Brain microvascular endothelial cell (primary cell): ENCODE results near the gene ARID5B.

ENCODE experiments used
- DNase-seq: peaks from one replicate; pipeline ENCODE4 v3.0.0-alpha.2; 2020
- H3K27ac ChIP-seq: fragments of 250-450 bp; sonication (Bioruptor Pico); 2 replicates; pipeline ENCODE4 v1.5.1; 2020; ENCODE audit warnings: mild to moderate bottlenecking, moderate library complexity
- H3K27me3 ChIP-seq: fragments of 250-450 bp; sonication (Bioruptor Pico); replicated peaks from 2 replicates; pipeline ENCODE4 v1.5.1; 2020; ENCODE audit warnings: mild to moderate bottlenecking
- H3K36me3 ChIP-seq: fragments of 250-450 bp; sonication (Bioruptor Pico); replicated peaks from 2 replicates; pipeline ENCODE4 v1.5.1; 2020; ENCODE audit warnings: mild to moderate bottlenecking
- H3K4me3 ChIP-seq: 2 replicates; pipeline ENCODE4 v1.5.1; 2011; ENCODE audit warnings: low read depth, mild to moderate bottlenecking, control low read depth, low read length, moderate library complexity
- CTCF ChIP-seq: IDR thresholded peaks from 2 replicates; pipeline ENCODE4 v1.5.1; 2011; ENCODE audit warnings: low read depth, mild to moderate bottlenecking, moderate library complexity, low read length, control low read depth, inconsistent platforms; ENCODE audit errors: missing control alignments
- in situ Hi-C: cut with HindIII; loops from 2 replicates; pipeline ENCODE4 v1.10.0; 2017; ENCODE audit warnings: low sequenced_read_pairs, low pct_ligation_motif_present

ARID5B gene

DNA sequence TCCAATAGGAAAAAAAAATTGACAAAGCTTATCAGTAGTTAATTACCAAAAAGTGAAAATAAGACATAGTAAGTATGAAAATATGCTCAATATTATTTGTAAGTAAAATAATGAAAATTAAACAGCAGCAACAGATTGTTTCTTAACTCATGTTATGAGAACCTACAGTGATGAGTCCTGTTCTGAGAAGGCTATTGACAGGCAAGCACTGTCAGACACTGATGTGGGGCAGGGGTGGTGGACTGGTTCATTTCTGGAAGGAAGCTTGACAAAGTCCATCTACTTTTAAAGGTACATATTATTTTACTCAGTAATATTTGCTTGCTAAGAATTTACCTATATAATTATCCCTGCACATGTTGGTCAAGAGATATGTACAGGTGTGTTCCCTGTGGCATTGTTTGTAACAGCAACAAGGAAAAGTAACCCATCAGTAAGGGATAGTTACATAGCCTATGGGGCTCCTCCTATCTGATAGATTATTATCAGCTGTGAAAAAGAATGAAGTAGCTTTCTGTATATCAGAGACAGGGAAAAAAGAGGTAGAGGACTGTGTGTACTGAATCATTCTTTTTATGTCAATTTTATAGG is 205.5 kb downstream of the ARID5B start:
- H3K27ac ChIP-seq = no peak overlapping the region
- no peaks in the 10 kb centered on the region for H3K27me3 ChIP-seq
- no peak for DNase-seq
- no peaks in the 10 kb centered on the region for H3K36me3 ChIP-seq
- no peak for TF ChIP-seq CTCF
- in situ Hi-C loops = no loop called here
- H3K4me3 ChIP-seq = no peak overlapping the region

- no peak for TF ChIP-seq CTCF
- H3K27me3 ChIP-seq = no peaks in the 10 kb centered on the region
- H3K4me3 ChIP-seq = no peak overlapping the region
- no peak overlapping the region for H3K27ac ChIP-seq
- no peaks in the 10 kb centered on the region for H3K36me3 ChIP-seq
- in situ Hi-C loops = no loop called here
- DNase-seq = no peak
Observed at GRCh38 chr10:62108759-62109586, 207.5 kb downstream of the ARID5B start.

GRCh38 chr10:62109587-62110293 is 208.2 kb downstream of the ARID5B start:
- TF ChIP-seq CTCF = no peak
- H3K27me3 ChIP-seq = no peaks in the 10 kb centered on the region
- no peak overlapping the region for H3K27ac ChIP-seq
- H3K4me3 ChIP-seq = no peak overlapping the region
- no peaks in the 10 kb centered on the region for H3K36me3 ChIP-seq
- DNase-seq = no peak
- in situ Hi-C loops = no loop called here

GRCh38 chr10:62112300-62112699 is 210.8 kb downstream of the ARID5B start:
- H3K36me3 ChIP-seq = no peaks in the 10 kb centered on the region
- no peak overlapping the region for H3K4me3 ChIP-seq
- no peak overlapping the region for H3K27ac ChIP-seq
- DNase-seq = no peak
- no peak for TF ChIP-seq CTCF
- no peaks in the 10 kb centered on the region for H3K27me3 ChIP-seq
- in situ Hi-C loops = no loop called here

GRCh38 chr10:62112963-62113362 is 211.5 kb downstream of the ARID5B start:
- no peaks in the 10 kb centered on the region for H3K36me3 ChIP-seq
- TF ChIP-seq CTCF = no peak
- no peaks in the 10 kb centered on the region for H3K27me3 ChIP-seq
- in situ Hi-C loops = no loop called here
- H3K27ac ChIP-seq = no peak overlapping the region
- DNase-seq = no peak
- H3K4me3 ChIP-seq = no peak overlapping the region
